H1 (cell line): ENCODE measurements around the gene ERO1B. TPM values are rescaled to one million over a fixed set of nuclear protein-coding genes. Genes with fewer than 3 reads are reported as not detected.

Experiments
- ASH2L ChIP-seq: fragments of 200-600, 300-600 bp; sonication (generic); IDR thresholded peaks from one replicate; pipeline ENCODE4 v1.7.1; 2017; ENCODE audit warnings: low read length
- HDAC6 ChIP-seq: IDR thresholded peaks from one replicate; pipeline ENCODE4 v1.7.1; 2012; ENCODE audit warnings: low read depth, mild to moderate bottlenecking, inconsistent platforms, low read length, moderate library complexity
- polyA plus RNA-seq, 7 experiments: library from polyadenylated mRNA; depleted of rRNA in 3 of 7; stranded (reverse) in 5 of 7; unstranded in 2 of 7; fragments of >200 nt in 5 of 7; fragments of 200-250 nt in 2 of 7; gene quantifications; 1 replicate in 5 of 7; 2 replicates in 1 of 7; 4 replicates in 1 of 7; pipeline versions ENCODE4 v1.2.1 to v1.2.3, GENCODE V29; 2011 to 2013; ENCODE audit warnings: missing spikeins in 2 of 7, mixed read lengths in 2 of 7
- total RNA-seq: library from RNA; stranded (reverse); fragmentation: NEBNext Ultra II Directional; extraction: Animal tissue kit (Norgen Biotek cat#: 25700); gene quantifications from 2 replicates; pipeline ENCODE4 v1.2.1, GENCODE V29; 2021
- TF ChIP-seq, protein P1 (sequence below): fragments of 300-600 bp; sonication (generic); IDR thresholded peaks from 2 replicates; pipeline ENCODE4 v1.7.1; 2012; ENCODE audit warnings: low read length, moderate library complexity, mild to moderate bottlenecking, inconsistent platforms; ENCODE audit not compliant: insufficient replicate concordance

ERO1B gene
- total and polyA plus RNA-seq, 2 of the 8 experiments (the other 6 are each of a cell fraction or from before 2014, with no cell fraction given), result 0.74 to 5.6 TPM

GRCh38 chr1:236304682-236305081 is 22.9 kb upstream of the ERO1B start (continued):
- TF ChIP-seq, protein P1, sequence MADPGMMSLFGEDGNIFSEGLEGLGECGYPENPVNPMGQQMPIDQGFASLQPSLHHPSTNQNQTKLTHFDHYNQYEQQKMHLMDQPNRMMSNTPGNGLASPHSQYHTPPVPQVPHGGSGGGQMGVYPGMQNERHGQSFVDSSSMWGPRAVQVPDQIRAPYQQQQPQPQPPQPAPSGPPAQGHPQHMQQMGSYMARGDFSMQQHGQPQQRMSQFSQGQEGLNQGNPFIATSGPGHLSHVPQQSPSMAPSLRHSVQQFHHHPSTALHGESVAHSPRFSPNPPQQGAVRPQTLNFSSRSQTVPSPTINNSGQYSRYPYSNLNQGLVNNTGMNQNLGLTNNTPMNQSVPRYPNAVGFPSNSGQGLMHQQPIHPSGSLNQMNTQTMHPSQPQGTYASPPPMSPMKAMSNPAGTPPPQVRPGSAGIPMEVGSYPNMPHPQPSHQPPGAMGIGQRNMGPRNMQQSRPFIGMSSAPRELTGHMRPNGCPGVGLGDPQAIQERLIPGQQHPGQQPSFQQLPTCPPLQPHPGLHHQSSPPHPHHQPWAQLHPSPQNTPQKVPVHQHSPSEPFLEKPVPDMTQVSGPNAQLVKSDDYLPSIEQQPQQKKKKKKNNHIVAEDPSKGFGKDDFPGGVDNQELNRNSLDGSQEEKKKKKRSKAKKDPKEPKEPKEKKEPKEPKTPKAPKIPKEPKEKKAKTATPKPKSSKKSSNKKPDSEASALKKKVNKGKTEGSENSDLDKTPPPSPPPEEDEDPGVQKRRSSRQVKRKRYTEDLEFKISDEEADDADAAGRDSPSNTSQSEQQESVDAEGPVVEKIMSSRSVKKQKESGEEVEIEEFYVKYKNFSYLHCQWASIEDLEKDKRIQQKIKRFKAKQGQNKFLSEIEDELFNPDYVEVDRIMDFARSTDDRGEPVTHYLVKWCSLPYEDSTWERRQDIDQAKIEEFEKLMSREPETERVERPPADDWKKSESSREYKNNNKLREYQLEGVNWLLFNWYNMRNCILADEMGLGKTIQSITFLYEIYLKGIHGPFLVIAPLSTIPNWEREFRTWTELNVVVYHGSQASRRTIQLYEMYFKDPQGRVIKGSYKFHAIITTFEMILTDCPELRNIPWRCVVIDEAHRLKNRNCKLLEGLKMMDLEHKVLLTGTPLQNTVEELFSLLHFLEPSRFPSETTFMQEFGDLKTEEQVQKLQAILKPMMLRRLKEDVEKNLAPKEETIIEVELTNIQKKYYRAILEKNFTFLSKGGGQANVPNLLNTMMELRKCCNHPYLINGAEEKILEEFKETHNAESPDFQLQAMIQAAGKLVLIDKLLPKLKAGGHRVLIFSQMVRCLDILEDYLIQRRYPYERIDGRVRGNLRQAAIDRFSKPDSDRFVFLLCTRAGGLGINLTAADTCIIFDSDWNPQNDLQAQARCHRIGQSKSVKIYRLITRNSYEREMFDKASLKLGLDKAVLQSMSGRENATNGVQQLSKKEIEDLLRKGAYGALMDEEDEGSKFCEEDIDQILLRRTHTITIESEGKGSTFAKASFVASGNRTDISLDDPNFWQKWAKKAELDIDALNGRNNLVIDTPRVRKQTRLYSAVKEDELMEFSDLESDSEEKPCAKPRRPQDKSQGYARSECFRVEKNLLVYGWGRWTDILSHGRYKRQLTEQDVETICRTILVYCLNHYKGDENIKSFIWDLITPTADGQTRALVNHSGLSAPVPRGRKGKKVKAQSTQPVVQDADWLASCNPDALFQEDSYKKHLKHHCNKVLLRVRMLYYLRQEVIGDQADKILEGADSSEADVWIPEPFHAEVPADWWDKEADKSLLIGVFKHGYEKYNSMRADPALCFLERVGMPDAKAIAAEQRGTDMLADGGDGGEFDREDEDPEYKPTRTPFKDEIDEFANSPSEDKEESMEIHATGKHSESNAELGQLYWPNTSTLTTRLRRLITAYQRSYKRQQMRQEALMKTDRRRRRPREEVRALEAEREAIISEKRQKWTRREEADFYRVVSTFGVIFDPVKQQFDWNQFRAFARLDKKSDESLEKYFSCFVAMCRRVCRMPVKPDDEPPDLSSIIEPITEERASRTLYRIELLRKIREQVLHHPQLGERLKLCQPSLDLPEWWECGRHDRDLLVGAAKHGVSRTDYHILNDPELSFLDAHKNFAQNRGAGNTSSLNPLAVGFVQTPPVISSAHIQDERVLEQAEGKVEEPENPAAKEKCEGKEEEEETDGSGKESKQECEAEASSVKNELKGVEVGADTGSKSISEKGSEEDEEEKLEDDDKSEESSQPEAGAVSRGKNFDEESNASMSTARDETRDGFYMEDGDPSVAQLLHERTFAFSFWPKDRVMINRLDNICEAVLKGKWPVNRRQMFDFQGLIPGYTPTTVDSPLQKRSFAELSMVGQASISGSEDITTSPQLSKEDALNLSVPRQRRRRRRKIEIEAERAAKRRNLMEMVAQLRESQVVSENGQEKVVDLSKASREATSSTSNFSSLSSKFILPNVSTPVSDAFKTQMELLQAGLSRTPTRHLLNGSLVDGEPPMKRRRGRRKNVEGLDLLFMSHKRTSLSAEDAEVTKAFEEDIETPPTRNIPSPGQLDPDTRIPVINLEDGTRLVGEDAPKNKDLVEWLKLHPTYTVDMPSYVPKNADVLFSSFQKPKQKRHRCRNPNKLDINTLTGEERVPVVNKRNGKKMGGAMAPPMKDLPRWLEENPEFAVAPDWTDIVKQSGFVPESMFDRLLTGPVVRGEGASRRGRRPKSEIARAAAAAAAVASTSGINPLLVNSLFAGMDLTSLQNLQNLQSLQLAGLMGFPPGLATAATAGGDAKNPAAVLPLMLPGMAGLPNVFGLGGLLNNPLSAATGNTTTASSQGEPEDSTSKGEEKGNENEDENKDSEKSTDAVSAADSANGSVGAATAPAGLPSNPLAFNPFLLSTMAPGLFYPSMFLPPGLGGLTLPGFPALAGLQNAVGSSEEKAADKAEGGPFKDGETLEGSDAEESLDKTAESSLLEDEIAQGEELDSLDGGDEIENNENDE, result no peak
- TF ChIP-seq HDAC6 (no peak), ASH2L (no peak)
